Astrocyte (in vitro differentiated cells and primary cell): ENCODE data around the gene FITM2. TPM values are rescaled to one million over a fixed set of nuclear protein-coding genes. Genes with fewer than 3 reads are reported as not detected.

Experiments used
- DNase-seq: peaks from one replicate; pipeline ENCODE4 v3.0.0-alpha.2; 2010; ENCODE audit warnings: low read depth
- FAIRE-seq: peaks from 2 replicates; lab custom pipeline; 2011; peaks lifted over from hg19 to GRCh38; lab: Jason Lieb, UNC
- H2AFZ ChIP-seq: 2 replicates; pipeline ENCODE4 v1.6.0; 2012; ENCODE audit warnings: low read depth, low read length, inconsistent platforms
- H3K27ac ChIP-seq: 2 replicates; pipeline ENCODE4 v1.5.1; 2011; ENCODE audit warnings: low read depth, low read length, inconsistent platforms
- H3K27me3 ChIP-seq: 2 replicates; pipeline ENCODE4 v1.6.0; 2011; ENCODE audit warnings: low read length, inconsistent platforms; ENCODE audit not compliant: insufficient read depth
- H3K36me3 ChIP-seq: 2 replicates; pipeline ENCODE4 v1.5.1; 2011; ENCODE audit warnings: low read length, inconsistent platforms; ENCODE audit not compliant: insufficient read depth
- H3K4me1 ChIP-seq: 2 replicates; pipeline ENCODE4 v1.5.1; 2011; ENCODE audit warnings: low read length, inconsistent platforms; ENCODE audit not compliant: insufficient read depth
- H3K4me2 ChIP-seq: 2 replicates; pipeline ENCODE4 v1.6.0; 2012; ENCODE audit warnings: low read length, inconsistent platforms
- H3K4me3 ChIP-seq: 2 replicates; pipeline ENCODE4 v1.5.1; 2011; ENCODE audit warnings: low read depth, mild to moderate bottlenecking, low read length, inconsistent platforms; ENCODE audit not compliant: insufficient read depth
- H3K79me2 ChIP-seq: 2 replicates; pipeline ENCODE4 v1.6.0; 2012; ENCODE audit warnings: mild to moderate bottlenecking, low read length, inconsistent platforms; ENCODE audit not compliant: insufficient read depth
- H3K9ac ChIP-seq: 2 replicates; pipeline ENCODE4 v1.6.0; 2012; ENCODE audit warnings: mild to moderate bottlenecking, low read length, inconsistent platforms
- H3K9me3 ChIP-seq: 2 replicates; pipeline ENCODE4 v1.5.1; 2012; ENCODE audit warnings: low read depth, mild to moderate bottlenecking, low read length, inconsistent platforms; ENCODE audit not compliant: insufficient read depth
- H4K20me1 ChIP-seq: 2 replicates; pipeline ENCODE4 v1.6.0; 2012; ENCODE audit warnings: low read length, inconsistent platforms; ENCODE audit not compliant: insufficient read depth
- H3K27ac Mint-ChIP-seq: one replicate; pipeline ENCODE4 v1.8.0; 2021; ENCODE audit warnings: mild to moderate bottlenecking, mixed read lengths; ENCODE audit not compliant: unreplicated experiment
- H3K27me3 Mint-ChIP-seq: one replicate; pipeline ENCODE4 v1.8.0; 2021; ENCODE audit warnings: low read depth, mixed read lengths; ENCODE audit not compliant: unreplicated experiment
- H3K36me3 Mint-ChIP-seq: one replicate; pipeline ENCODE4 v1.8.0; 2021; ENCODE audit warnings: low read depth, mixed read lengths; ENCODE audit not compliant: unreplicated experiment
- H3K4me1 Mint-ChIP-seq: one replicate; pipeline ENCODE4 v1.8.0; 2021; ENCODE audit warnings: low read depth, mixed read lengths; ENCODE audit not compliant: unreplicated experiment
- H3K4me3 Mint-ChIP-seq: one replicate; pipeline ENCODE4 v1.8.0; 2021; ENCODE audit warnings: mild to moderate bottlenecking, moderate library complexity, mixed read lengths; ENCODE audit not compliant: unreplicated experiment
- H3K9me3 Mint-ChIP-seq: one replicate; pipeline ENCODE4 v1.8.0; 2021; ENCODE audit warnings: mild to moderate bottlenecking, mixed read lengths; ENCODE audit not compliant: unreplicated experiment
- CTCF ChIP-seq: IDR thresholded peaks from 2 replicates; pipeline ENCODE4 v1.5.1; 2011; ENCODE audit warnings: low read depth, mild to moderate bottlenecking, inconsistent platforms, low read length, moderate library complexity; ENCODE audit not compliant: insufficient read depth
- EZH2 ChIP-seq: IDR thresholded peaks from 2 replicates; pipeline ENCODE4 v1.6.1; 2012; ENCODE audit warnings: mild to moderate bottlenecking, low read length, inconsistent platforms; ENCODE audit not compliant: insufficient read depth
- total RNA-seq: library from RNA; stranded (reverse); gene quantifications from 2 replicates; pipeline ENCODE4 v1.2.1, GENCODE V29; 2021

The FITM2 gene
- total RNA-seq, 1 donor from 2014 or later, result 6.3 TPM

- Mint-ChIP-seq H3K27ac (no peak within 1 kb of the TSS), H3K27me3 (peaks cover 34% of the 10 kb centered on the region), H3K9me3 (no peaks in the 10 kb centered on the region), H3K4me3 (no peak within 1 kb of the TSS), H3K4me1 (no peaks in the 10 kb centered on the region), H3K36me3 (no peaks in the 10 kb centered on the region)
- Histone ChIP-seq H3K4me3 (no peak within 1 kb of the TSS), H3K27me3 (peaks cover 4% of the 10 kb centered on the region), H3K36me3 (no peaks in the 10 kb centered on the region), H3K27ac (no peak within 1 kb of the TSS), H3K9me3 (no peaks in the 10 kb centered on the region), H2AFZ (no peak within 1 kb of the TSS), H4K20me1 (no peaks in the 10 kb centered on the region), H3K79me2 (no peaks in the 10 kb centered on the region), H3K4me1 (no peaks in the 10 kb centered on the region), H3K9ac (no peak within 1 kb of the TSS), H3K4me2 (no peak within 1 kb of the TSS)
- no peak for TF ChIP-seq EZH2
- no peak for TF ChIP-seq CTCF
- no peak for DNase-seq
- no peak for FAIRE-seq
Observed at GRCh38 chr20:44355498-44356352, 44.7 kb upstream of the FITM2 start, which contains the start of gene HNF4A. Gene HNF4A, plus strand, starts transcription at chr20:44355699. Its CDS starts 106 bp downstream, at chr20:44355805.

- Histone ChIP-seq H3K4me1 (no peaks in the 10 kb centered on the region), H3K4me3 (no peak overlapping the region), H3K9ac (no peak overlapping the region), H3K27ac (no peak overlapping the region), H3K4me2 (no peak overlapping the region), H3K27me3 (peaks cover 4% of the 10 kb centered on the region), H3K79me2 (no peaks in the 10 kb centered on the region), H3K9me3 (no peaks in the 10 kb centered on the region), H3K36me3 (no peaks in the 10 kb centered on the region), H4K20me1 (no peaks in the 10 kb centered on the region), H2AFZ (no peak overlapping the region)
- H3K36me3 Mint-ChIP-seq, result no peaks in the 10 kb centered on the region
- peaks cover 31% of the 10 kb centered on the region for H3K27me3 Mint-ChIP-seq
- no peak for TF ChIP-seq CTCF
- no peak overlapping the region for H3K4me3 Mint-ChIP-seq
- no peaks in the 10 kb centered on the region for H3K9me3 Mint-ChIP-seq
- FAIRE-seq (no peak), DNase-seq (no peak)
- no peak overlapping the region for H3K27ac Mint-ChIP-seq
- no peaks in the 10 kb centered on the region for H3K4me1 Mint-ChIP-seq
Observed at GRCh38 chr20:44354979-44355497, 44.0 kb upstream of the FITM2 start.

- H3K4me2 ChIP-seq, result no peak overlapping the region
- H3K9ac ChIP-seq, result no peak overlapping the region
- no peak overlapping the region for H2AFZ ChIP-seq
- no peak overlapping the region for H3K4me3 ChIP-seq
- no peaks in the 10 kb centered on the region for H3K27me3 ChIP-seq
- DNase-seq, result no peak
- H3K4me1 ChIP-seq, result no peaks in the 10 kb centered on the region
- no peak for FAIRE-seq
- no peak overlapping the region for H3K4me3 Mint-ChIP-seq
- no peaks in the 10 kb centered on the region for H3K9me3 Mint-ChIP-seq
- no peaks in the 10 kb centered on the region for H3K9me3 ChIP-seq
- H3K27ac ChIP-seq, result no peak overlapping the region
- no peak overlapping the region for H3K27ac Mint-ChIP-seq
- H3K36me3 Mint-ChIP-seq, result no peaks in the 10 kb centered on the region
- H3K36me3 ChIP-seq, result no peaks in the 10 kb centered on the region
- no peaks in the 10 kb centered on the region for H4K20me1 ChIP-seq
- H3K4me1 Mint-ChIP-seq, result no peaks in the 10 kb centered on the region
- H3K79me2 ChIP-seq, result no peaks in the 10 kb centered on the region
- TF ChIP-seq CTCF (no peak), EZH2 (no peak)
- H3K27me3 Mint-ChIP-seq, result peaks cover 17% of the 10 kb centered on the region
Observed at GRCh38 chr20:44350567-44350966, 39.6 kb upstream of the FITM2 start.
